OCI-LY3 (cell line): ENCODE measurements around the gene RTP5.
"Not testable (repeated sequence)": the region's sequence is repeated elsewhere in the genome, so short reads cannot be mapped to it uniquely, and the experiment has no call there.

Source experiments
- CTCF ChIP-seq: fragments of 200-600, 300-600 bp; sonication (generic); IDR thresholded peaks from 2 replicates; pipeline ENCODE4 v1.5.1; 2014; ENCODE audit warnings: antibody characterized with exemption, low read length, low read depth
- EZH2phosphoT487 ChIP-seq: fragments of 200-600 bp; shearing (Covaris generic); IDR thresholded peaks from 2 replicates; pipeline ENCODE4 v1.6.1; 2018; ENCODE audit warnings: antibody characterized with exemption, mixed run types, low read depth

GRCh38 chr2:241875754-241876527 lies 6.4 kb downstream of the RTP5 start:
- not testable (repeated sequence) for TF ChIP-seq EZH2phosphoT487
- TF ChIP-seq CTCF: peak; percentile 29
